ENCODE data around the gene FRAS1.
"Not testable (repeated sequence)": the region's sequence is repeated elsewhere in the genome, so short reads cannot be mapped to it uniquely, and the experiment has no call there.

Gene FRAS1

GRCh38 chr4:78265006-78265405, 207.9 kb downstream of the FRAS1 start:
- H3K4me3 Mint-ChIP-seq, result no peak overlapping the region
- H3K4me1 Mint-ChIP-seq (ENCODE audit: low read depth), result no peaks in the 10 kb centered on the region
- H3K9me3 Mint-ChIP-seq, result peaks cover 7% of the 10 kb centered on the region
- peaks cover 5% of the 10 kb centered on the region for H3K27me3 Mint-ChIP-seq
- no peaks in the 10 kb centered on the region for H3K36me3 Mint-ChIP-seq (ENCODE audit: low read depth)
- no peak overlapping the region for H3K27ac Mint-ChIP-seq

GRCh38 chr4:78267790-78268189, 210.7 kb downstream of the FRAS1 start:
- no peak overlapping the region for H3K4me3 Mint-ChIP-seq
- H3K36me3 Mint-ChIP-seq (ENCODE audit: low read depth), result no peaks in the 10 kb centered on the region
- H3K4me1 Mint-ChIP-seq (ENCODE audit: low read depth), result no peaks in the 10 kb centered on the region
- peaks cover 5% of the 10 kb centered on the region for H3K27me3 Mint-ChIP-seq
- H3K27ac Mint-ChIP-seq, result no peak overlapping the region
- peaks cover 7% of the 10 kb centered on the region for H3K9me3 Mint-ChIP-seq

- Mint-ChIP-seq H3K4me1 (ENCODE audit: low read depth) (no peaks in the 10 kb centered on the region), H3K4me3 (no peak overlapping the region), H3K36me3 (ENCODE audit: low read depth) (no peaks in the 10 kb centered on the region), H3K27ac (no peak overlapping the region), H3K9me3 (peaks cover 7% of the 10 kb centered on the region), H3K27me3 (no peaks in the 10 kb centered on the region)
Measured at GRCh38 chr4:78268597-78268996, 211.5 kb downstream of the FRAS1 start.

GRCh38 chr4:78275450-78275849, 218.3 kb downstream of the FRAS1 start:
- H3K4me3 Mint-ChIP-seq; H3K4me1 Mint-ChIP-seq (ENCODE audit: low read depth); H3K27ac Mint-ChIP-seq; H3K36me3 Mint-ChIP-seq (ENCODE audit: low read depth); H3K9me3 Mint-ChIP-seq: not testable (repeated sequence)
- H3K27me3 Mint-ChIP-seq, result peaks cover 23% of the 10 kb centered on the region

GRCh38 chr4:78286281-78286680, 229.2 kb downstream of the FRAS1 start:
- Mint-ChIP-seq H3K27ac (no peak overlapping the region), H3K4me1 (ENCODE audit: low read depth) (no peaks in the 10 kb centered on the region), H3K4me3 (no peak overlapping the region), H3K9me3 (no peaks in the 10 kb centered on the region), H3K27me3 (peaks cover 3% of the 10 kb centered on the region), H3K36me3 (ENCODE audit: low read depth) (no peaks in the 10 kb centered on the region)

GRCh38 chr4:78288327-78288726, 231.2 kb downstream of the FRAS1 start:
- no peaks in the 10 kb centered on the region for H3K36me3 Mint-ChIP-seq (ENCODE audit: low read depth)
- no peak overlapping the region for H3K27ac Mint-ChIP-seq
- H3K9me3 Mint-ChIP-seq, result no peaks in the 10 kb centered on the region
- H3K4me1 Mint-ChIP-seq (ENCODE audit: low read depth), result no peaks in the 10 kb centered on the region
- no peak overlapping the region for H3K4me3 Mint-ChIP-seq
- H3K27me3 Mint-ChIP-seq, result no peaks in the 10 kb centered on the region

- peaks cover 4% of the 10 kb centered on the region for H3K27me3 Mint-ChIP-seq
- H3K27ac Mint-ChIP-seq, result no peak overlapping the region
- H3K4me1 Mint-ChIP-seq (ENCODE audit: low read depth), result no peaks in the 10 kb centered on the region
- no peaks in the 10 kb centered on the region for H3K9me3 Mint-ChIP-seq
- no peak overlapping the region for H3K4me3 Mint-ChIP-seq
- H3K36me3 Mint-ChIP-seq (ENCODE audit: low read depth), result no peaks in the 10 kb centered on the region
Measured at GRCh38 chr4:78291277-78291676, 234.2 kb downstream of the FRAS1 start.

GRCh38 chr4:78292341-78292740, 235.2 kb downstream of the FRAS1 start:
- Mint-ChIP-seq H3K27ac (no peak overlapping the region), H3K36me3 (ENCODE audit: low read depth) (no peaks in the 10 kb centered on the region), H3K4me3 (no peak overlapping the region), H3K27me3 (peaks cover 4% of the 10 kb centered on the region), H3K4me1 (ENCODE audit: low read depth) (no peaks in the 10 kb centered on the region), H3K9me3 (no peaks in the 10 kb centered on the region)

GRCh38 chr4:78292856-78293255, 235.7 kb downstream of the FRAS1 start:
- no peak overlapping the region for H3K27ac Mint-ChIP-seq
- H3K4me1 Mint-ChIP-seq (ENCODE audit: low read depth), result no peaks in the 10 kb centered on the region
- no peaks in the 10 kb centered on the region for H3K9me3 Mint-ChIP-seq
- no peak overlapping the region for H3K4me3 Mint-ChIP-seq
- H3K27me3 Mint-ChIP-seq, result peaks cover 4% of the 10 kb centered on the region
- H3K36me3 Mint-ChIP-seq (ENCODE audit: low read depth), result no peaks in the 10 kb centered on the region

GRCh38 chr4:78293348-78293747, 236.2 kb downstream of the FRAS1 start:
- no peak overlapping the region for H3K27ac Mint-ChIP-seq
- no peak overlapping the region for H3K4me3 Mint-ChIP-seq
- H3K9me3 Mint-ChIP-seq, result no peaks in the 10 kb centered on the region
- H3K4me1 Mint-ChIP-seq (ENCODE audit: low read depth), result no peaks in the 10 kb centered on the region
- H3K27me3 Mint-ChIP-seq, result peaks cover 5% of the 10 kb centered on the region
- H3K36me3 Mint-ChIP-seq (ENCODE audit: low read depth), result no peaks in the 10 kb centered on the region

GRCh38 chr4:78293821-78294301, 236.7 kb downstream of the FRAS1 start:
- Mint-ChIP-seq H3K36me3 (ENCODE audit: low read depth) (no peaks in the 10 kb centered on the region), H3K9me3 (no peaks in the 10 kb centered on the region), H3K27ac (no peak overlapping the region), H3K27me3 (peaks cover 10% of the 10 kb centered on the region), H3K4me3 (no peak overlapping the region), H3K4me1 (ENCODE audit: low read depth) (no peaks in the 10 kb centered on the region)

- H3K36me3 Mint-ChIP-seq (ENCODE audit: low read depth), result no peaks in the 10 kb centered on the region
- no peak overlapping the region for H3K27ac Mint-ChIP-seq
- H3K4me1 Mint-ChIP-seq (ENCODE audit: low read depth), result no peaks in the 10 kb centered on the region
- H3K27me3 Mint-ChIP-seq, result peaks cover 16% of the 10 kb centered on the region
- H3K4me3 Mint-ChIP-seq, result no peak overlapping the region
- no peaks in the 10 kb centered on the region for H3K9me3 Mint-ChIP-seq
Measured at GRCh38 chr4:78296261-78296660, 239.1 kb downstream of the FRAS1 start.

GRCh38 chr4:78297116-78297800, 240.1 kb downstream of the FRAS1 start:
- H3K36me3 Mint-ChIP-seq (ENCODE audit: low read depth), result no peaks in the 10 kb centered on the region
- no peak overlapping the region for H3K27ac Mint-ChIP-seq
- peaks cover 16% of the 10 kb centered on the region for H3K27me3 Mint-ChIP-seq
- no peak overlapping the region for H3K4me3 Mint-ChIP-seq
- no peaks in the 10 kb centered on the region for H3K4me1 Mint-ChIP-seq (ENCODE audit: low read depth)
- no peaks in the 10 kb centered on the region for H3K9me3 Mint-ChIP-seq

- Mint-ChIP-seq H3K36me3 (ENCODE audit: low read depth) (no peaks in the 10 kb centered on the region), H3K9me3 (no peaks in the 10 kb centered on the region), H3K27ac (no peak overlapping the region), H3K27me3 (peaks cover 16% of the 10 kb centered on the region), H3K4me3 (no peak overlapping the region), H3K4me1 (ENCODE audit: low read depth) (no peaks in the 10 kb centered on the region)
Measured at GRCh38 chr4:78298618-78299017, 241.5 kb downstream of the FRAS1 start.

GRCh38 chr4:78299565-78299972, 242.4 kb downstream of the FRAS1 start:
- peaks cover 16% of the 10 kb centered on the region for H3K27me3 Mint-ChIP-seq
- H3K36me3 Mint-ChIP-seq (ENCODE audit: low read depth), result no peaks in the 10 kb centered on the region
- no peaks in the 10 kb centered on the region for H3K4me1 Mint-ChIP-seq (ENCODE audit: low read depth)
- H3K27ac Mint-ChIP-seq, result no peak overlapping the region
- H3K9me3 Mint-ChIP-seq, result no peaks in the 10 kb centered on the region
- no peak overlapping the region for H3K4me3 Mint-ChIP-seq

GRCh38 chr4:78307263-78307662, 250.1 kb downstream of the FRAS1 start:
- H3K9me3 Mint-ChIP-seq; H3K36me3 Mint-ChIP-seq (ENCODE audit: low read depth); H3K4me3 Mint-ChIP-seq; H3K27ac Mint-ChIP-seq; H3K27me3 Mint-ChIP-seq; H3K4me1 Mint-ChIP-seq (ENCODE audit: low read depth): not testable (repeated sequence)
